PC-3 (cell line): Measurements from ENCODE around the gene RUFY3.

Experiments
- EZH2 ChIP-seq: fragments of 300-600 bp; sonication (generic); IDR thresholded peaks from one replicate; pipeline ENCODE4 v1.6.1; 2017; ENCODE audit warnings: antibody characterized with exemption, mild to moderate bottlenecking, low read length; ENCODE audit not compliant: unreplicated experiment
- TF ChIP-seq, protein P1 (sequence below): fragments of 300-600 bp; sonication (generic); conservative IDR thresholded peaks from 2 replicates; pipeline ENCODE4 v1.5.1; 2017; ENCODE audit warnings: antibody characterized with exemption, low read depth, mild to moderate bottlenecking, low read length

DNA sequence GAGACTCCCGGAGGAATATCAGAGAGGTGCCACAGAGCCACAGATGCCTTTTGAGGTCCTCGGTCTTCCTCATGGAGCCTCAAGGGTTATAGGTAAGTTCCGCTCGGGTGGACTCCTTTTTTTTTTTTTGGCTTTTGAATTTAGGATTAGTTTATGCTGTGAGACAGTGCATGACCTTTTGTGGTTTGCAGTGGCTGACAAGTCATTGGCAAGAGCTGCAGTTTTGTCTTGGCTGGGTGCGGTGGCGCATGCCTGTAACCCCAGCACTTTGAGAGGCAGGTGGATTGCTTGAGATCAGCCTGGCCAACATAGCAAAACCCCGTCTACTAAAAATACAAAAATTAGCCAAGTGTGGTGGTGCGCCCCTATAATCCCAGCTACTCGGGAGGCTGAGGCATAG lies 122.4 kb downstream of the RUFY3 start:
- TF ChIP-seq, protein P1, sequence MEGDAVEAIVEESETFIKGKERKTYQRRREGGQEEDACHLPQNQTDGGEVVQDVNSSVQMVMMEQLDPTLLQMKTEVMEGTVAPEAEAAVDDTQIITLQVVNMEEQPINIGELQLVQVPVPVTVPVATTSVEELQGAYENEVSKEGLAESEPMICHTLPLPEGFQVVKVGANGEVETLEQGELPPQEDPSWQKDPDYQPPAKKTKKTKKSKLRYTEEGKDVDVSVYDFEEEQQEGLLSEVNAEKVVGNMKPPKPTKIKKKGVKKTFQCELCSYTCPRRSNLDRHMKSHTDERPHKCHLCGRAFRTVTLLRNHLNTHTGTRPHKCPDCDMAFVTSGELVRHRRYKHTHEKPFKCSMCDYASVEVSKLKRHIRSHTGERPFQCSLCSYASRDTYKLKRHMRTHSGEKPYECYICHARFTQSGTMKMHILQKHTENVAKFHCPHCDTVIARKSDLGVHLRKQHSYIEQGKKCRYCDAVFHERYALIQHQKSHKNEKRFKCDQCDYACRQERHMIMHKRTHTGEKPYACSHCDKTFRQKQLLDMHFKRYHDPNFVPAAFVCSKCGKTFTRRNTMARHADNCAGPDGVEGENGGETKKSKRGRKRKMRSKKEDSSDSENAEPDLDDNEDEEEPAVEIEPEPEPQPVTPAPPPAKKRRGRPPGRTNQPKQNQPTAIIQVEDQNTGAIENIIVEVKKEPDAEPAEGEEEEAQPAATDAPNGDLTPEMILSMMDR, result no peak
- no peak for TF ChIP-seq EZH2
